ENCODE data around the gene CLK1. TPM values are rescaled to one million over a fixed set of nuclear protein-coding genes. Genes with fewer than 3 reads are reported as not detected.
"Not testable (repeated sequence)": the region's sequence is repeated elsewhere in the genome, so short reads cannot be mapped to it uniquely, and the experiment has no call there.

CLK1 gene
- 49.5 TPM for polyA plus RNA-seq (2013, experiment 1 of 2; ENCODE audit: insufficient read length)
- 61.9 TPM for polyA plus RNA-seq (2013, experiment 2 of 2; ENCODE audit: insufficient read length)

GRCh38 chr2:200864176-200865034 is at the start of gene CLK1:
Gene CLK1, minus strand, starts transcription at chr2:200864658. Its CDS starts 2,796 bp downstream, at chr2:200861862.
- DNase-seq, result peak; percentile 95

- peak; percentile 65 for DNase-seq
Observed at GRCh38 chr2:200913654-200914053, 49.2 kb upstream of the CLK1 start.

GRCh38 chr2:200909958-200910357 is 45.5 kb upstream of the CLK1 start:
- DNase-seq, result no peak

GRCh38 chr2:200905618-200906296 is 41.3 kb upstream of the CLK1 start:
- peak; percentile 65 for DNase-seq

GRCh38 chr2:200901459-200902072 is 37.1 kb upstream of the CLK1 start:
- peak; percentile 89 for DNase-seq

- DNase-seq, result no peak
Observed at GRCh38 chr2:200899482-200899881, 35.0 kb upstream of the CLK1 start.

- DNase-seq, result peak; percentile 99
Observed at GRCh38 chr2:200888704-200889625, 24.5 kb upstream of the CLK1 start, which contains the start of the genes NIF3L1 and PPIL3. Gene NIF3L1, plus strand, starts transcription at chr2:200889371. Its CDS starts 2,573 bp downstream, at chr2:200891944. Gene PPIL3, minus strand, starts transcription at chr2:200889077. Its CDS starts 1,462 bp downstream, at chr2:200887615.

GRCh38 chr2:200881715-200882249 is 17.3 kb upstream of the CLK1 start:
- not testable (repeated sequence) for DNase-seq

- DNase-seq, result no peak
Observed at GRCh38 chr2:200878289-200878880, 13.9 kb upstream of the CLK1 start.

GRCh38 chr2:200877443-200877842 is 13.0 kb upstream of the CLK1 start:
- no peak for DNase-seq

- no peak for DNase-seq
Observed at GRCh38 chr2:200873560-200873959, 9.1 kb upstream of the CLK1 start.

- DNase-seq, result no peak
Observed at GRCh38 chr2:200871151-200871550, 6.7 kb upstream of the CLK1 start.

- no peak for DNase-seq
Observed at GRCh38 chr2:200869014-200869413, 4.6 kb upstream of the CLK1 start.

GRCh38 chr2:200863782-200864175 is 679 bp downstream of the CLK1 start:
- no peak for DNase-seq

- peak; percentile 47 for DNase-seq
Observed at GRCh38 chr2:200862532-200863000, 1.9 kb downstream of the CLK1 start.

- DNase-seq, result no peak
Observed at GRCh38 chr2:200861617-200862155, 2.8 kb downstream of the CLK1 start.

GRCh38 chr2:200860092-200860795 is 4.2 kb downstream of the CLK1 start:
- DNase-seq, result no peak

- no peak for DNase-seq
Observed at GRCh38 chr2:200856806-200857205, 7.7 kb downstream of the CLK1 start.

- no peak for DNase-seq
Observed at GRCh38 chr2:200852605-200853004, 11.9 kb downstream of the CLK1 start.
